Psoas muscle (tissue), 8 donors: ENCODE results near the gene BST1. TPM values are rescaled to one million over a fixed set of nuclear protein-coding genes. Genes with fewer than 3 reads are reported as not detected.

Experiments
- ATAC-seq, 4 donors: fragments of 200-7000 bp; cut with Tn5 transposase; one replicate each; pipeline ENCODE4 v1.9.1; 2020; ENCODE audit warnings: moderate library complexity in 3 of 4, mild to moderate bottlenecking in 2 of 4
- DNase-seq, 2 donors: peaks; one replicate each; pipeline ENCODE4 v3.0.0-alpha.2; 2020
- H3K27ac ChIP-seq: fragments of 200-600 bp; one replicate; pipeline ENCODE4 v1.8.0; 2022
- H3K27me3 ChIP-seq, 3 donors: fragments of 200-600 bp in 1 of 3; one replicate each; pipeline versions ENCODE4 v1.6.1 to v1.8.0; 2013 to 2022; ENCODE audit warnings: low read length in 2 of 3, mild to moderate bottlenecking in 2 of 3, moderate library complexity in 1 of 3; ENCODE audit not compliant: insufficient read depth in 3 of 3
- H3K36me3 ChIP-seq, 2 donors: fragments of 200-600 bp in 1 of 2; one replicate each; pipeline versions ENCODE4 v1.6.1 to v1.8.0; 2013 to 2022; ENCODE audit warnings: low read depth in 1 of 2, mild to moderate bottlenecking in 1 of 2, moderate library complexity in 1 of 2; ENCODE audit not compliant: insufficient read depth in 1 of 2
- H3K4me1 ChIP-seq: fragments of 200-600 bp; one replicate; pipeline ENCODE4 v1.8.0; 2022
- H3K4me3 ChIP-seq: fragments of 200-600 bp; one replicate; pipeline ENCODE4 v1.8.0; 2022; ENCODE audit warnings: mild to moderate bottlenecking
- H3K9me3 ChIP-seq: fragments of 200-600 bp; one replicate; pipeline ENCODE4 v1.8.0; 2022
- CTCF ChIP-seq: fragments of 200-600 bp; IDR thresholded peaks from one replicate; pipeline ENCODE4 v1.8.0; 2022; ENCODE audit warnings: antibody characterized with exemption
- WGBS, 3 donors: extraction: QIAGEN DNeasy Blood & Tissue Kit; methylation state at CpG; one replicate each; pipeline versions ENCODE4 v1.1.6 to v1.1.7; 2013; 5-methylcytosine and 5-hydroxymethylcytosine counted together
- intact Hi-C, 2 donors: fragments of 100-400 bp; cut with DNase I; formaldehyde crosslinking; loops; one replicate each; pipeline versions ENCODE4 v1.11.0 to v1.14.2; 2022
- polyA plus RNA-seq, 3 donors: library from polyadenylated mRNA; stranded (reverse); fragments of 200-250 nt; gene quantifications; one replicate each; pipeline ENCODE4 v1.2.3, GENCODE V29; 2013
- total RNA-seq, 4 donors: library from RNA; stranded (reverse); fragmentation: NEBNext Ultra II Directional in 2 of 4; extraction: Animal tissue kit (Norgen Biotek cat#: 25700) in 2 of 4; gene quantifications; one replicate each; pipeline versions ENCODE4 v1.2.1 to v1.2.4, GENCODE V29; 2021 to 2023
- donor health status: healthy with polysubstance abuse.
- donor health status: DM: no; HTN: no; CAD: no; lungs with moderate emphysema.
- donor health status: Bipolar disorder and iron deficiency.
- donor health status: healthy.
- donor health status: DM: yes; HTN: yes; CAD: no.
- donor health status: DM: no; HTN: no; CAD: no.
- donor health status: DM: no; HTN: no; CAD: no.
- donor health status: DM: yes; HTN: yes; CAD: no.

Gene BST1
- total and polyA plus RNA-seq, 7 donors: 0.98 to 2.1 (median 1.3) TPM

DNA sequence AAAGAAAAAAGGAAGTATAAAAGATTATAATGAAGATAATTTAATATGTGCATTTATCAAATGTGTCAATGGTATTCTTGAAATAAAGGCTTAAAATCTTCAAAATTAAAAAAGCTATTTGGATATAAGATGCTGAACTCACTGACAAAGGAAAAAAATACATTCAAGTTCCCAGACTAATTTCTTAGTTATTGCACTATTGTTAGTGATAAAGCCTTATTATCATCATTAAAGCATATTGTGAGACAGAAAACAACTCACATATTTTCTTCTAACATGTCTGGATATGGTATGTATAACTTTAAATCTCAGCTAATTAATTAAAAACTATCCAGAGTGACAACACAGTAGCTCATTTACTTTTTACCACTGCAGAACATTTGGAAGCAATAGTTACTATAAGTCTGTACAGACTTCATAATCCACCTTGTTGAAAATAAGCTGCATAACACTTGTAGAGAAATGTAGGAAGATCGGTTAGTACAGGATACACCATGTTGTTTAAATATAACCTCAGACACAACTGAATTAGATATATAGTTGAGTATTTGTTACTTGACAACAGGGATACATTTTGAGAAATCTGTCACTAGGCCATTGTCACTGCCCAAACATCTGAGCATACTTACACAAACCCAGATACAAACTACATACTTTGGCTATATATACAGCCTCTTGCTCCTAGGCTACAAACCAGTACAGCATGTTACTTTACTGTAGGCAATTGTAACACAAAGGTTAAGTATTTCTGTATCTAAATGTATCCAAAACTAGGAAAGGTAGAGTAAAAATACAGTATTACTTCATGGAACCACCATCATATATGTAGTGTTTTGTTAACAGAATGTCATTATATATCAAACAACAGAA is 34.1 kb upstream of the BST1 start:
- 78 to 82% (median 81%) methylated on average over 1 of the region's 1 CpG for WGBS, 3 donors
- DNase-seq: no peak
- no peaks in the 10 kb centered on the region for H3K27me3 ChIP-seq

DNA sequence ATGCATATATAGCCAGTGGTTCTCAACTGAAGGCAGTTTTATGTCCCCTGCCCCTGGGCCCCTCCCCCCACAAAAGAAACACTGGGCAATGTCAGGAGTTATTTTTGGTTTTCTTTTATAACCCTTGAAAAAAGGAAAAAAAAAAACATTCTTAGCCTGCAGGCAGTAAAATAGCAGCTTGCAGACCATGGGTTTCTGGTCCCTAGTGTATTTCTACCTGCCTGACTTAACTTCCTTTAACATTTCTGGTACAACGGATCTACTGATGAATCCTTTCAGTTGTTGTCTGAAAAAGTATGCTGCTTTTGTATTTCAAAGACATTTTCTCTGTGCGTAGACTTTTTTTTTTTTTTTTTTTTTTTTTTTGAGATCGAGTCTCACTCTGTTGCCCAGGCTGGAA is 32.3 kb upstream of the BST1 start:
- no peak for TF ChIP-seq CTCF
- ATAC-seq (no peak), DNase-seq (no peak)
- no peaks in the 10 kb centered on the region for H3K4me1 ChIP-seq
- intact Hi-C loops: no loop called here
- H3K9me3 ChIP-seq: no peaks in the 10 kb centered on the region
- no peaks in the 10 kb centered on the region for H3K27me3 ChIP-seq
- WGBS, 3 donors: 87 to 93% (median 92%) methylated on average over 2 to 3 of the region's 3 CpGs
- H3K36me3 ChIP-seq: no peaks in the 10 kb centered on the region
- H3K27ac ChIP-seq: no peak overlapping the region
- no peak overlapping the region for H3K4me3 ChIP-seq

More for the DNA sequence above, 34.1 kb upstream of the BST1 start:
- Histone ChIP-seq H3K36me3 (no peaks in the 10 kb centered on the region), H3K27ac (no peak overlapping the region), H3K4me1 (no peaks in the 10 kb centered on the region), H3K9me3 (no peaks in the 10 kb centered on the region), H3K4me3 (no peak overlapping the region)
- ATAC-seq: no peak
- intact Hi-C loops: no loop called here
- no peak for TF ChIP-seq CTCF

DNA sequence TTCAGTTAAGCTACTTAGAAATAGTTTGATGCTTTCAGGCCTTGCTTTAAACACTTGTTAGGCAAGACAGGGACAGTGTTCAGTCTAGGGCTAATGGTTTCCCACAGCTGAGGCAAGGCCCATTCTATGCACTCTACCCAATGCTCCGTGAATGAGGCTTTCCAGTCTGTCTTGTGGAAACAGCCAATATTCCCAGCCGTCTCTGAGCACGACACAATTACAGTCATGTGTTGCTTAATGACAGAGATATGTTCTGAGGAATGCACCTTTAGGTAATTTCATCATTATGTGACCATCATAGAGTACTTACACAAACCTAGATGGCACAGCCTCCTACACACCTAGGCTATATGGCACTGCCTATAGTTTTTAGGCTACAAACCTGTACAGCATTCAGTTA is 30.8 kb upstream of the BST1 start:
- intact Hi-C loops: no loop called here
- no peaks in the 10 kb centered on the region for H3K9me3 ChIP-seq
- no peak overlapping the region for H3K27ac ChIP-seq
- 93 to 100% (median 98%) methylated on average over 3 of the region's 3 CpGs for WGBS, 3 donors
- H3K27me3 ChIP-seq: no peaks in the 10 kb centered on the region
- no peaks in the 10 kb centered on the region for H3K4me1 ChIP-seq
- H3K4me3 ChIP-seq: no peak overlapping the region
- ATAC-seq: no peak
- no peak for TF ChIP-seq CTCF
- no peak for DNase-seq
- no peaks in the 10 kb centered on the region for H3K36me3 ChIP-seq

DNA sequence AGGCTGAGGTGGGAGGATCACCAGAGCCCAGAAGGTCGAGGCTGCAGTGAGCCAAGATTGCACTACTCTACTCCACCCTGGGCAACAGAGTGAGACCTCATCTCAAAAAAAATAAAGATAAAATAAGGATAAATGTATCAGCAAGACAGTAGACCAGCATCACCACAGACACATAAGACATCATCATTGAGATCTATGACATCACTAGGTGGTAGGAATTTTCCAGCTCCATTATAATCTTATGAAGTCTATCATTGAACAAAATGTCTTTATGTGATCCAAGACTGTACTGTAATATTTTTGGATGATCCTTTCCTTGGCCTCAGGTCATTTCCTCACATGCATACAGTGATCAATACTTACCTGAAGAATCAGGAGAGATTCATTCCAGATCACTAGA is 29.5 kb upstream of the BST1 start:
- H3K9me3 ChIP-seq: no peaks in the 10 kb centered on the region
- ATAC-seq: no peak
- H3K27me3 ChIP-seq: no peaks in the 10 kb centered on the region
- intact Hi-C loops: no loop called here
- 96 to 100% (median 98%) methylated on average over 1 of the region's 1 CpG for WGBS, 3 donors
- no peak overlapping the region for H3K27ac ChIP-seq
- H3K4me3 ChIP-seq: no peak overlapping the region
- H3K4me1 ChIP-seq: no peaks in the 10 kb centered on the region
- H3K36me3 ChIP-seq: no peaks in the 10 kb centered on the region
- no peak for DNase-seq
- no peak for TF ChIP-seq CTCF

GRCh38 chr4:15674046-15674445 is 28.8 kb upstream of the BST1 start:
- no peak for DNase-seq
- no peaks in the 10 kb centered on the region for H3K36me3 ChIP-seq
- no peak for ATAC-seq
- no peak overlapping the region for H3K4me3 ChIP-seq
- no peak for TF ChIP-seq CTCF
- 92 to 98% (median 92%) methylated on average over 2 of the region's 2 CpGs for WGBS, 3 donors
- H3K27ac ChIP-seq: no peak overlapping the region
- intact Hi-C loops: no loop called here
- H3K27me3 ChIP-seq: no peaks in the 10 kb centered on the region
- no peaks in the 10 kb centered on the region for H3K4me1 ChIP-seq
- H3K9me3 ChIP-seq: no peaks in the 10 kb centered on the region
